C4-2B (cell line): ENCODE measurements around the gene NTRK3.

Experiments
- H3K27ac ChIP-seq: fragments of 450-650 bp; 2 replicates; pipeline ENCODE4 v1.5.1; 2017
- CTCF ChIP-seq: fragments of 450-650 bp; conservative IDR thresholded peaks from 2 replicates; pipeline ENCODE4 v1.5.1; 2017; ENCODE audit warnings: mild to moderate bottlenecking
- ZFX ChIP-seq: fragments of 450-650 bp; IDR thresholded peaks from 2 replicates; pipeline ENCODE4 v1.6.1; 2017

The NTRK3 gene

GRCh38 chr15:88288661-88289060 lies 32.1 kb upstream of the NTRK3 start:
- H3K27ac ChIP-seq = no peak overlapping the region
- TF ChIP-seq CTCF (no peak), ZFX (no peak)

- TF ChIP-seq CTCF = no peak
- no peak for TF ChIP-seq ZFX
- no peak overlapping the region for H3K27ac ChIP-seq
Measured at GRCh38 chr15:88288206-88288605, 31.7 kb upstream of the NTRK3 start.

GRCh38 chr15:88284318-88284998 lies 27.9 kb upstream of the NTRK3 start:
- H3K27ac ChIP-seq = no peak overlapping the region
- TF ChIP-seq ZFX = no peak
- no peak for TF ChIP-seq CTCF

GRCh38 chr15:88282614-88283013 lies 26.1 kb upstream of the NTRK3 start:
- TF ChIP-seq ZFX = no peak
- TF ChIP-seq CTCF = no peak
- H3K27ac ChIP-seq = no peak overlapping the region

GRCh38 chr15:88276821-88277410 lies 20.4 kb upstream of the NTRK3 start:
- no peak overlapping the region for H3K27ac ChIP-seq
- TF ChIP-seq CTCF = no peak
- no peak for TF ChIP-seq ZFX

GRCh38 chr15:88275804-88276203 lies 19.3 kb upstream of the NTRK3 start:
- TF ChIP-seq CTCF = no peak
- no peak for TF ChIP-seq ZFX
- H3K27ac ChIP-seq = no peak overlapping the region

- no peak overlapping the region for H3K27ac ChIP-seq
- TF ChIP-seq ZFX (no peak), CTCF (peak; percentile 93)
Measured at GRCh38 chr15:88274553-88275460, 18.3 kb upstream of the NTRK3 start.
